GM23248 (cell line): Measurements from ENCODE around the gene ATP10A. TPM values are rescaled to one million over a fixed set of nuclear protein-coding genes. Genes with fewer than 3 reads are reported as not detected.

Experiments used
- DNase-seq: peaks from one replicate; pipeline ENCODE4 v3.0.0-alpha.2; 2015
- H2AFZ ChIP-seq: fragments of 200-600 bp; sonication (generic); 2 replicates; pipeline ENCODE4 v1.6.1; 2016; ENCODE audit warnings: antibody characterized with exemption
- H3F3A ChIP-seq: fragments of 200-600 bp; sonication (generic); 2 replicates; pipeline ENCODE4 v1.6.1; 2016; ENCODE audit warnings: mild to moderate bottlenecking, antibody characterized with exemption, mixed run types; ENCODE audit not compliant: insufficient read depth
- H3K27ac ChIP-seq: fragments of 200-600 bp; sonication (generic); 2 replicates; pipeline ENCODE4 v1.5.1; 2016; ENCODE audit warnings: mild to moderate bottlenecking
- H3K27me3 ChIP-seq: fragments of 200-600 bp; sonication (generic); replicated peaks from 2 replicates; pipeline ENCODE4 v1.6.1; 2016; ENCODE audit warnings: mild to moderate bottlenecking; ENCODE audit not compliant: insufficient read depth
- H3K36me3 ChIP-seq: fragments of 200-600 bp; sonication (generic); 2 replicates; pipeline ENCODE4 v1.6.1; 2016; ENCODE audit warnings: low read depth, mild to moderate bottlenecking
- H3K4me1 ChIP-seq: fragments of 200-600 bp; sonication (generic); 2 replicates; pipeline ENCODE4 v1.6.1; 2016; ENCODE audit warnings: mild to moderate bottlenecking; ENCODE audit not compliant: insufficient read depth
- H3K4me2 ChIP-seq: fragments of 200-600 bp; sonication (generic); one replicate; pipeline ENCODE4 v1.6.1; 2016; ENCODE audit warnings: mild to moderate bottlenecking; ENCODE audit not compliant: unreplicated experiment
- H3K4me3 ChIP-seq: fragments of 200-600 bp; sonication (generic); 2 replicates; pipeline ENCODE4 v1.5.1; 2016; ENCODE audit warnings: mild to moderate bottlenecking
- H3K79me2 ChIP-seq: fragments of 200-600 bp; sonication (generic); 2 replicates; pipeline ENCODE4 v1.6.1; 2016; ENCODE audit warnings: mild to moderate bottlenecking; ENCODE audit not compliant: insufficient read depth
- H3K9ac ChIP-seq: fragments of 200-600 bp; sonication (generic); 2 replicates; pipeline ENCODE4 v1.6.1; 2016; ENCODE audit warnings: mild to moderate bottlenecking
- H3K9me2 ChIP-seq: fragments of 200-600 bp; sonication (generic); 2 replicates; pipeline ENCODE4 v1.6.1; 2016; ENCODE audit warnings: mixed run types, mild to moderate bottlenecking, moderate library complexity; ENCODE audit not compliant: insufficient read depth
- H3K9me3 ChIP-seq: fragments of 200-600 bp; sonication (generic); one replicate; pipeline ENCODE4 v1.6.1; 2017; ENCODE audit warnings: low read depth
- H4K20me1 ChIP-seq: fragments of 200-600 bp; sonication (generic); 2 replicates; pipeline ENCODE4 v1.6.0; 2016; ENCODE audit not compliant: insufficient read depth
- EZH2 ChIP-seq: fragments of 200-600 bp; sonication (generic); IDR thresholded peaks from 2 replicates; pipeline ENCODE4 v1.6.1; 2018; ENCODE audit warnings: antibody characterized with exemption, mild to moderate bottlenecking; ENCODE audit not compliant: insufficient read depth, poor library complexity, severe bottlenecking
- EZH2phosphoT487 ChIP-seq: fragments of 200-600 bp; sonication (generic); IDR thresholded peaks from 2 replicates; pipeline ENCODE4 v1.6.1; 2018; ENCODE audit warnings: antibody characterized with exemption, moderate library complexity, mild to moderate bottlenecking, low read depth; ENCODE audit not compliant: insufficient read depth
- WGBS, 2 experiments: methylation state at CpG; one replicate each; pipeline ENCODE4 v1.1.6; 2015 to 2017; ENCODE audit warnings: low lambda C conversion rate in 2 of 2, low coverage in 1 of 2; ENCODE audit errors: missing lambda C conversion rate in 2 of 2; 5-methylcytosine and 5-hydroxymethylcytosine counted together
- in situ Hi-C: fragments of 300-500 bp; cut with MboI; formaldehyde crosslinking; loops from 2 replicates; pipeline ENCODE4 v1.15.0; 2020
- polyA plus RNA-seq: library from polyadenylated mRNA; unstranded; fragments of >200 nt; fragmentation: Nextera tagmentation; extraction: Ambion mirVana; gene quantifications from 2 replicates; pipeline ENCODE4 v1.2.1, GENCODE V29; 2016
- total RNA-seq: library from RNA; depleted of rRNA; stranded (reverse); fragments of >200 nt; shearing (Covaris generic); gene quantifications from 2 replicates; pipeline ENCODE4 v1.2.3, GENCODE V29; 2014

Gene ATP10A
- total and polyA plus RNA-seq, 2 experiments from 2014 or later: 20.4 to 64.1 TPM

DNA sequence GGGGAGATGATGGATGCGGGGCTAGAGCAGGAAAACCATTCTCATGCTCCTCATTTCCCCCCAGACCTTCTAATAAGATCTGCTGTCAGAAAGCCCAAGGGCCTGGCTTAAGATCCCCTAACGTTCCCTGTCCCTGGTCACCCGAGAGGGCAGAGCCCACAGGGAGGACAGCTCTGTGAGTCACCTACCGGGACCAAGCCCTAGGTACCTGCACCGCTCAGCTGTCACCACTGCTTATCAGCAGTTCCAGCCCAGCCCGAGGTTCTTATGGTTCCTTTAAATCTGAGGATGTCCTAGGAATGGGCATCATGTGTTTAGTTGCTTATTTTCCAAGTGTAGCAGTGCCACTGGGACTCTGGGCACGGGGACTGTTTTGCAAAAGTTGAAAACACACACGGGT, 53.0 kb downstream of the ATP10A start:
- no peak overlapping the region for H2AFZ ChIP-seq
- TF ChIP-seq EZH2 (no peak), EZH2phosphoT487 (no peak)
- no peaks in the 10 kb centered on the region for H3F3A ChIP-seq
- WGBS, 2 experiments: 82 to 88% methylated on average over 8 of the region's 8 CpGs
- peaks cover 7% of the 10 kb centered on the region; the same call in 1 of the 2 replicates for H4K20me1 ChIP-seq
- no peaks in the 10 kb centered on the region for H3K9me2 ChIP-seq
- H3K27ac ChIP-seq: no peak overlapping the region
- H3K36me3 ChIP-seq: no peaks in the 10 kb centered on the region
- no peak overlapping the region for H3K4me3 ChIP-seq
- peaks cover 100% of the 10 kb centered on the region for H3K79me2 ChIP-seq
- H3K27me3 ChIP-seq: no peaks in the 10 kb centered on the region
- peaks cover 7% of the 10 kb centered on the region for H3K4me1 ChIP-seq
- H3K4me2 ChIP-seq: no peak overlapping the region
- in situ Hi-C loops: no loop called here
- H3K9me3 ChIP-seq: no peaks in the 10 kb centered on the region
- no peak for DNase-seq
- no peak overlapping the region for H3K9ac ChIP-seq

DNA sequence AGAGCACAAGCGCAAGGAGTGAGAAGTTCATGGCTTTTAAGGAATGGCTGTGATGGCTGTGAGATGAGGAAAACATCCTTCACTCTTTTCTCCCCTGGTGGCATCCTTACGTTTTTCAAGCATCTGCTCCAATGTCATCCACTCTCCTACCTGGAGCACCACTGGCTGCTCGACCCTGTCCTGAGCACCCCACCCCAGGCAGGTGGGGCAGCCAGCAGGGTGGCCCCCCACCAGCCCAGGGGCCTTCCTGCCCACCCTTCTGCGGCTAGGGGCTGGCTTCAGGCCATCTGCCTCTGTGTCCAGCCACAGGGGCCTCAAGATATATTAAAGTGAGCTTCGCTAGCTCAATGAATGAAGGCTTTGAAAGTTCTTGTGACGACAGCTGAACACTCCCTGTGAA, 56.1 kb downstream of the ATP10A start:
- 65 to 71% methylated on average over 6 of the region's 6 CpGs for WGBS, 2 experiments
- H3K9me3 ChIP-seq: no peaks in the 10 kb centered on the region

DNA sequence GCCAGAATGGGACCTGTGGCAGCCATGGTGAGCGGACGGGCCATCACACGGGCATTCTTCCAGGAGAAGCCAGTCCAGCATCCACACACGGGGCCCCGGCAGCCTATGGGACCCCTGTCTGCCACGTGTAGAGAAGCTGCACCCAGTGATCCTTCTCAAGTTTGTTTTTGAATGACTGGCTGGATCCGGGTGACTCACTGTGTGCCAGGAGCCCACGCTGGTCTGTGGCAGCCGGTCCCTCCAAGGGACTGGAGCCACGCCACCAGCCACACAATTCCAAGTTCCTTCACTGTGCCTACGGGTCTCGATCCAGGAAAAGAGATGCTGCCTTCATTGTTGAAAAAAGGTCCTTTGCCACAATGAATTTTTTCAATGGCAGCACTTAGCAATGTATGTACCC, 58.1 kb downstream of the ATP10A start:
- H3K9me3 ChIP-seq: no peaks in the 10 kb centered on the region
- H3K79me2 ChIP-seq: peaks cover 100% of the 10 kb centered on the region
- TF ChIP-seq EZH2 (no peak), EZH2phosphoT487 (no peak)
- in situ Hi-C loops: no loop called here
- H3K4me2 ChIP-seq: peak overlapping the region; percentile 10
- no peak overlapping the region for H2AFZ ChIP-seq
- no peak overlapping the region for H3K4me3 ChIP-seq
- 32 to 34% methylated on average over 12 of the region's 12 CpGs for WGBS, 2 experiments
- H3K27me3 ChIP-seq: no peaks in the 10 kb centered on the region
- DNase-seq: peak; percentile 84
- peak overlapping the region; percentile 48; the same call in 1 of the 2 replicates for H3K9ac ChIP-seq
- H3K9me2 ChIP-seq: no peaks in the 10 kb centered on the region
- H3K27ac ChIP-seq: peak overlapping the region; percentile 71
- peaks cover 13% of the 10 kb centered on the region for H3K4me1 ChIP-seq
- no peaks in the 10 kb centered on the region for H3K36me3 ChIP-seq
- H4K20me1 ChIP-seq: 0 out of 2 replicates have a peak, but pooled peaks cover 4% of the 10 kb centered on the region
- no peaks in the 10 kb centered on the region for H3F3A ChIP-seq

More for the DNA sequence above, 56.1 kb downstream of the ATP10A start:
- no peaks in the 10 kb centered on the region for H3F3A ChIP-seq
- peaks cover 13% of the 10 kb centered on the region for H3K4me1 ChIP-seq
- H3K9ac ChIP-seq: no peak overlapping the region
- TF ChIP-seq EZH2 (no peak), EZH2phosphoT487 (no peak)
- no peaks in the 10 kb centered on the region for H3K9me2 ChIP-seq
- no peak overlapping the region for H2AFZ ChIP-seq
- no peak overlapping the region for H3K4me3 ChIP-seq
- H4K20me1 ChIP-seq: peaks cover 4% of the 10 kb centered on the region; the same call in 1 of the 2 replicates
- H3K36me3 ChIP-seq: no peaks in the 10 kb centered on the region
- H3K4me2 ChIP-seq: no peak overlapping the region
- H3K27me3 ChIP-seq: no peaks in the 10 kb centered on the region
- H3K79me2 ChIP-seq: peaks cover 100% of the 10 kb centered on the region
- no peak for DNase-seq
- no peak overlapping the region for H3K27ac ChIP-seq
- in situ Hi-C loops: no loop called here

DNA sequence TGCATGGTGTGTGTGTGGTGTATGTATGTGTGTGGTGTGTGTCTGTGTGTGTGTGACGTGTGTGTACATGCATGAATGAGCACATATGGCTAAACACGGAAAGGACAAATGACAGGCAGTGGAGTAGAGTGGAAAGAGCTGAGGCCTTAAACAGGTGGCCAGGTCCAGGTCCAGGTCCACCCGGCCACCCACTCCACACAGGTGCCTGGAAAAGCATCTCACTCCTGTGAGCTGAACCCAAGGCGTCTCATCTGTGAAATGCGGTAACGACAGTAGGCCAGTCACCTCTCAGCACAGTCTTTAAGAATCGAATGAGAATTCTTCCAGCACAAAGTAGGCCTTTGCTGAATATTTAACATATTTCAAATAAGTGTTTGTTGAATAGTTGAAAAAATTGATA, 58.7 kb downstream of the ATP10A start:
- 82% methylated on average over 7 of the region's 7 CpGs for WGBS, 2 experiments
- TF ChIP-seq EZH2 (no peak), EZH2phosphoT487 (no peak)
- H3K9me2 ChIP-seq: no peaks in the 10 kb centered on the region
- H3F3A ChIP-seq: no peaks in the 10 kb centered on the region
- no peaks in the 10 kb centered on the region for H3K36me3 ChIP-seq
- H3K79me2 ChIP-seq: peaks cover 100% of the 10 kb centered on the region
- in situ Hi-C loops: no loop called here
- 0 out of 2 replicates have a peak, but pooled peaks cover 4% of the 10 kb centered on the region for H4K20me1 ChIP-seq
- peaks cover 13% of the 10 kb centered on the region for H3K4me1 ChIP-seq
- H3K4me3 ChIP-seq: no peak overlapping the region
- H2AFZ ChIP-seq: no peak overlapping the region
- no peak for DNase-seq
- peak overlapping the region; percentile 71 for H3K27ac ChIP-seq
- H3K27me3 ChIP-seq: no peaks in the 10 kb centered on the region
- H3K9ac ChIP-seq: peak overlapping the region; percentile 48; the same call in 1 of the 2 replicates
- no peak overlapping the region for H3K4me2 ChIP-seq
- no peaks in the 10 kb centered on the region for H3K9me3 ChIP-seq

- in situ Hi-C loops: no loop called here
- Histone ChIP-seq H3K27me3 (no peaks in the 10 kb centered on the region), H3K79me2 (peaks cover 100% of the 10 kb centered on the region), H3K9me3 (no peaks in the 10 kb centered on the region), H3K9ac (no peak overlapping the region), H3F3A (no peaks in the 10 kb centered on the region), H3K27ac (no peak overlapping the region), H3K4me2 (no peak overlapping the region), H3K4me3 (no peak overlapping the region), H3K36me3 (no peaks in the 10 kb centered on the region), H2AFZ (no peak overlapping the region), H3K4me1 (peaks cover 17% of the 10 kb centered on the region), H3K9me2 (no peaks in the 10 kb centered on the region), H4K20me1 (0 out of 2 replicates have a peak, but pooled peaks cover 4% of the 10 kb centered on the region)
- 98 to 100% methylated on average over 10 of the region's 10 CpGs for WGBS, 2 experiments
- DNase-seq: no peak
- TF ChIP-seq EZH2 (no peak), EZH2phosphoT487 (no peak)
Observed at GRCh38 chr15:25803541-25803940, 59.6 kb downstream of the ATP10A start.
